M059J (cell line): ENCODE results near the gene GZMM. TPM values are rescaled to one million over a fixed set of nuclear protein-coding genes. Genes with fewer than 3 reads are reported as not detected.
"Not testable (repeated sequence)": the region's sequence is repeated elsewhere in the genome, so short reads cannot be mapped to it uniquely, and the experiment has no call there.

Experiments used
- DNase-seq: peaks from one replicate; pipeline ENCODE4 v3.0.0-alpha.2; 2012; ENCODE audit warnings: low read depth
- total RNA-seq: library from RNA; depleted of rRNA; stranded (reverse); fragments of >200 nt; shearing (Covaris generic); gene quantifications from 2 replicates; pipeline ENCODE4 v1.2.3, GENCODE V29; 2014

GZMM gene
- total RNA-seq, 1 experiment from 2014 or later, result 0.84 TPM

- DNase-seq, result no peak
Observed at GRCh38 chr19:583198-583967, 39.5 kb downstream of the GZMM start.

DNA sequence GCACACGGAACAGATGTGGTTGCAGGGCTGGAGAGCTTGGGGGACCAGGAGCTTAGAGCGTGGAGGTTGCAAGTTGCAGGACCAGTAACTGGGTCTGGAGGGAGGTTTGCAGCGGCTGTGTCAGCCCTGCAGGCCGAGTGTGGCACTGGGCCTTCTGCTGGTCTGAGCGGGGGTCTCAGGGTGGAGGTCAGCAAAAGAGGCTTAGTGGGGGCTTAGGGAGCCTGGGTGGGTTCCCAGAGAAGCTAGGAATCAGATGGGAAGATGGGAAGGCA, 40.1 kb downstream of the GZMM start:
- DNase-seq, result no peak

- DNase-seq, result peak; percentile 20
Observed at GRCh38 chr19:584240-585001, 40.6 kb downstream of the GZMM start.

DNA sequence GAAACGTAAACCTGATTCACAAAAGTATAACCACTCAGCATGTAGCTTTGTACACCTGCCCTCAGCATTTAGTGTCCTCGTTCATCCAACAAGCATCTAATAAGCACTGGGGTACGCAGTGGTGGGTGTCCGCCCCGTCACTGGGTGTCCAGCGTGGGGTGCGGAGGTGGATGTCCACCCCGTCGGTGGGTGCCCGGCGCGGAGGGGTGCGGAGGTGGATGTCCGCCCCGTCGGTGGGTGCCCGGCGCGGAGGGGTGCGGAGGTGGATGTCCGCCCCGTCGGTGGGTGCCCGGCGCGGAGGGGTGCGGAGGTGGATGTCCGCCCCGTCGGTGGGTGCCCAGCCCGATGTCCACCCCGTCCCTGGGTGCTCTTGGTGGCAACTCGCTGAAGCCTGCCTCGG, 41.3 kb downstream of the GZMM start:
- not testable (repeated sequence) for DNase-seq

GRCh38 chr19:585551-586110, 41.8 kb downstream of the GZMM start:
- DNase-seq, result peak; percentile 45

DNA sequence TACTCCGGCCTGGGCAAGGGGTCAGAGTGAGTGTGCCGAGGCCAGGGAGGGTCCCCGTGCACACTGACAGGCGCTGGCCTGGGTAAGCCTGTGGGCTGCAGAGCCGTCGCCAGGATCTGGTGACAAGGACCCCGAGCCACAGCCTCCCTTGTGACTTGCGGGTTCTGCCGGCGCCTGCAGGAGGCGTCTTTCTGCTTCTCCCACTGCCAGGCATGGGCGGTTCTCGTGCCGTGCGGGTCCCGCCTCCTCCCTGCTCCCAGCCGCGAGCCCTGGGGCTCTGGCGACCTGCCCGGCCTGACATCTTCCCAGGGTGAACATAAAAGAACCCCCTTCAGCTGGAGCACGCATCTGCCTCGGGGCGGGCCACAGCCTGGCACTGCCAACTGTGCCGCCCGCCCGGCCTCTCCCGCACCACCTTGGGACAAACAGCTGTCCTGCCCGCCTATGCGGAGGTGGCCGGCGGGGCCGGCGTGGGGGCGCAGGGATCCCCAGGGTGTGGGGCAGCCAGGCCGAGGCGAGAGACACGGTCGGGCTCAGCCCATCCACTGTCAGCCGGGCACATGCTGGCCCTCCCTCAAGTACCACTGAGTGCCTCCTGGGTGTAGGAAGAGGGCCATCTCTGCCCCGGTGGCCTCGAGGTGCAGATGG, 44.4 kb downstream of the GZMM start:
- DNase-seq, result peak; percentile 93

GRCh38 chr19:588741-589692, 45.2 kb downstream of the GZMM start:
- no peak for DNase-seq

- no peak for DNase-seq
Observed at GRCh38 chr19:589693-590395, 46.0 kb downstream of the GZMM start, which contains the start of gene HCN2. Gene HCN2 (plus strand): TSS chr19:589881. CDS start chr19:589946, 65 bp downstream.

GRCh38 chr19:590396-590745, 46.5 kb downstream of the GZMM start:
- DNase-seq, result peak; percentile 46

DNA sequence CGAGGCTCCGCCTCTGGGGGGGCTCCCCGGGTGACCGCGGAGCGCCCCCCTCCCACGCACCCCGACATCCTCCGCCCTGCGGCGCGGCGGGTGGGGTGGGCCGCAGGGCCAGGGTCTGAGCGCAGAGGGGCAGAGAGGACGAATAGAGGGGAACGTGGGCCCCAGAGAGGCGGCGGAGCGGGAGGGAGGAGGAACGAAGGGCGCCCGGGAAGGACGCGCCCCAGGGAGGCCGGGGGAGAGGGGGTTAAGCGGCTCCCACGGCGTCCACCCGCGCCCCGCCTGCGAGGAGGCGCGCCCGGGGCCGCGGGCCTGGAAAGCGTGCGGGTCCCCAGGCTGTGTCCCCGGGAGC, 46.9 kb downstream of the GZMM start:
- DNase-seq, result no peak

DNA sequence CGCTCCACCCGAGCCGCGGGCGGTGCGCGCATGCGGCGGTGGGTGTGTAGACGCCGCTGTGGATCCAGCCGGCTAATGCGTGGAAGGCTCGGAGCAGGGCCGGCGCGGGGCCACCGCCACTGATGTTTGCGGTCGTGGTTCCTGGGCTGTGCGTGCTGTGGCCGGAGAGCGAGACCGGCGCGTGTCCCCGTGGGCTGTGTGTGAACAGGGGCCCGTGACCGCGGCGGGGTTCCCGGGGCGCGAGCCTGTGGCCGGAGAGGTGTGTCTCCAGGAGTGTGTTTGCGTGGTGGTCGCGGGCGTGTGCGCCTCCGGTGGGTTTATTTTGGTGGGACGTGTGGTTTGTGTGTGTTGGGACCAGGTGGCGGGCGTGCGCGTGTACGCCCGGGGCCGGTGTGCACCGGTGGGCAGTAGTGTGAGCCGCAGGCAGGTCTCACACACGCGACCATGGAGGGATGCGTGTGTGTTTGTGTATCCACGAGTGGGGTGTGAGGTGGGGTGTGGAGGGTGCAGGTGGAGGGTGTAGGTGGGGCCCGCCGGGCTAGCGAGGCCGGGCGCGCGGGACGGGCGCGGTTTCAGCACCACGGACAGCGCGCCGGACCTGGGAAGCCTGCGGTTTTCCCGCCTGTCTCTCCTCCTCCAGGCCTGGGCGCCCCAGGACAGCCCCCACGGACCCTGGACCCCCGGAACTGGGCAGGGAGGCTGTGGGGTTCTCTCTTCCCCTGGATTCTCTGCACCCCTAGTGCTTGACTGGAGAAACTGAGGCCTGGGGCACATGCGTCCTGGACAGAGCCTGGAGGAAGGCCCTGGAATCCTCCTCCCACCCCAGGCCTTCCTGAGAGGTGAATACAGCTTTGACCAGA, 47.5 kb downstream of the GZMM start:
- no peak for DNase-seq

DNA sequence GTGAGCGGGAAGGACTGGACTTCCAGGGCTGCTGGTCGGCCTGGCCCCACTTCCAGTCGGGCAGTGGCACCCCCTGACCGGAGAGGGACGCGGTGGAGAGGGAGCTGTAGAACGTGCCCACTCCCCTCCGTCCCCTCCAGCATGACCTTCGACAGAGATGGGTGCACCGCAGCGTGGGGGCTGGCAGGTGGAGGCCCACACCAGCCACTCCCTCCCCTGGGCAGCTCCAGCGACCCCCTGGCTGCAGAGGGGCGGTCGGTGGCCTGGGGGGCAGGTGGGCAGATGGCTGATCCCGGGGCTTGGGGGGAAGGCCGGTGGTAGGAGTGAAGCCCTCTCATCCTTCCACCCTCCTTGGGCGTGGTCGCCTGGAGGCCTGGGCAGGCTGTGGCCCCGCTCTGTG, 48.2 kb downstream of the GZMM start:
- DNase-seq, result no peak

DNA sequence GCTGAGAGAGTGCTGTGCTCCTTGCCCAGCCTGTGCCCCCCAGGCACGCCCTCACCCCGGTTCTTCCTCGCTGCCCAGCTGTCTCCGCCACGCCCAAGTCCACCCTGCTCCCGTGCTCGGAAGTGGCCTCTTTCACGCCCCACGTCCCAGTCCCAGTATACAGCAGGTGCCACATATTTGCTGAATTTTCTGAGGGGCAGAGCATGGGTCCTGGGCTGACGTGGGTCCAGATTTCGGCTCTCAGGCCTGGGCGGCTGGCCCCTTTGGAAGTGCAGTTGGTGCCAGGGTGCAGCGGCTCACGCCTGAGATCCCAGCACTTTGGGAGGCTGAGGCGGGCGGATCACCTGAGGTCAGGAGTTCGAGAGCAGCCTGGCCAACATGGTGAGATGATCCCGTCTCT, 49.2 kb downstream of the GZMM start:
- no peak for DNase-seq

DNA sequence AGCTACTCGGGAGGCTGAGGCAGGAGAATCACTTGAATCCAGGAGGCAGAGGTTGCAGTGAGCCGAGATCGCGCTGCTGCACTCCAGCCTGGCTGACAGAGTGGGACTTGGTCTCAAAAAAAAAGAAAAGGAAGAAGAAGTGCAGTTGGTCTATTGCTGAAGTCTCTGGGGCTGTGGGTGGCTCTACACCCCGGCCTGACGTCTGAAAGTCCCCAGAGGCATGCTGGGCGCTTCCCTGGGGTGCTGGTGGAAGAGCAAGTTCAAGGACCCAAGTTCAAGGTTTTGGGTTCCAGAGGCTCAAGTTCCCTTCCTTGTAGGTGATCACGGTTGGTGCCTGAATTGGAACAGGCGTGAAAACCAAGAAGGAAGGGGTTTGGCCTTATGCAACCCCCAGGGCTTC, 49.7 kb downstream of the GZMM start:
- DNase-seq, result no peak

DNA sequence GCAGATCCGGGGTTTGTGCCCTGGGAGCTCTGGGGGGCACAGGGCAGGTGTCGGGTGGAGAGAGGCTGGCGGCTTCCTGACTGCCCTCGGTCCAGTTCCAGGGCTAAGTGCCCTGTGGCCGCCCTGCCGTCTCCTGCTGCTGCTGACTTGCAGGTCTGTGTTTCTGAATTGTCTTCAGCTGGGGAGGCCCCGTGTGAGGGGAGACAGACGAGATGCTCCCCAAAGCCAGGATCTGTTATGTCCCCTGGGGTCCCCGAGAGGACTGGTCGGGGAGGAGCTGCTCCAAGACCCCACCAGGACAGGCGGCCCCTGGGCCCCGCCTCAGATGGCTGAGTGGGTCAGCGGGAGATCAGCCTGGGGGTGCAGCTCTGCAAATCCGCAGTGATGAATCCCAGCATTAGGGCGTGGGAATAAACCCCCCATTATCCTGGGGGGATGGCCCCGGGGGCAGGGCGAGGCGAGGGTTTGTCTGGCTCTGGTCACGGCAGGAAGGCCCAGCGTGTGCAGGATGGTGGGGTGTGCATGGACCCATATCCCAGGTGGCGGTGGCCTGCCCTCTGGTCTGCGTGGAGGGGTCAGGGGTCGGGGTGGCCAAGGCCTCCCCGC, 50.5 kb downstream of the GZMM start:
- no peak for DNase-seq

GRCh38 chr19:595326-596262, 51.7 kb downstream of the GZMM start:
- DNase-seq, result no peak

- DNase-seq, result no peak
Observed at GRCh38 chr19:596263-596655, 52.4 kb downstream of the GZMM start.
